ENCODE measurements around the gene MEIS2. TPM values are rescaled to one million over a fixed set of nuclear protein-coding genes. Genes with fewer than 3 reads are reported as not detected.

Gene MEIS2
- total and polyA plus RNA-seq, 2 of the 13 experiments (the other 11 are each of a cell fraction or from before 2014, with no cell fraction given): 10.7 to 12.4 TPM

GRCh38 chr15:37103475-37104423, 3.4 kb upstream of the MEIS2 start (continued):
- TF ChIP-seq ZNF142 (CRISPR knock-in tag; IDR thresholded peaks at IDR 0.05) (no peak), ZNF713 (CRISPR knock-in tag; IDR thresholded peaks at IDR 0.05) (no peak), MZF1 (CRISPR knock-in tag; IDR thresholded peaks at IDR 0.05; ENCODE audit: borderline replicate concordance) (no peak), NKX3-1 (CRISPR knock-in tag; IDR thresholded peaks at IDR 0.05) (no peak), ZNF749 (CRISPR knock-in tag; IDR thresholded peaks at IDR 0.05; ENCODE audit: borderline replicate concordance) (no peak), ELF1 (CRISPR knock-in tag; IDR thresholded peaks at IDR 0.05) (no peak), ATAD3A (CRISPR knock-in tag; IDR thresholded peaks at IDR 0.05) (no peak), ZBTB33 (CRISPR knock-in tag; IDR thresholded peaks at IDR 0.05) (no peak)

Measured in HepG2 (cell line).